GM18951 (cell line): ENCODE results near the gene SIPA1L3.

Experiments used
- POLR2A ChIP-seq: IDR thresholded peaks from 4 replicates; pipeline ENCODE4 v1.6.1; 2011; ENCODE audit warnings: mild to moderate bottlenecking; ENCODE audit not compliant: insufficient read length, insufficient read depth; ENCODE audit errors: extremely low read depth
- in situ Hi-C: fragments of 300-500 bp; cut with MboI; formaldehyde crosslinking; loops from one replicate; pipeline ENCODE4 v1.12.0; 2022; ENCODE audit warnings: low sequenced_read_pairs, mixed read lengths, inconsistent platforms; ENCODE audit not compliant: unreplicated experiment

SIPA1L3 gene

DNA sequence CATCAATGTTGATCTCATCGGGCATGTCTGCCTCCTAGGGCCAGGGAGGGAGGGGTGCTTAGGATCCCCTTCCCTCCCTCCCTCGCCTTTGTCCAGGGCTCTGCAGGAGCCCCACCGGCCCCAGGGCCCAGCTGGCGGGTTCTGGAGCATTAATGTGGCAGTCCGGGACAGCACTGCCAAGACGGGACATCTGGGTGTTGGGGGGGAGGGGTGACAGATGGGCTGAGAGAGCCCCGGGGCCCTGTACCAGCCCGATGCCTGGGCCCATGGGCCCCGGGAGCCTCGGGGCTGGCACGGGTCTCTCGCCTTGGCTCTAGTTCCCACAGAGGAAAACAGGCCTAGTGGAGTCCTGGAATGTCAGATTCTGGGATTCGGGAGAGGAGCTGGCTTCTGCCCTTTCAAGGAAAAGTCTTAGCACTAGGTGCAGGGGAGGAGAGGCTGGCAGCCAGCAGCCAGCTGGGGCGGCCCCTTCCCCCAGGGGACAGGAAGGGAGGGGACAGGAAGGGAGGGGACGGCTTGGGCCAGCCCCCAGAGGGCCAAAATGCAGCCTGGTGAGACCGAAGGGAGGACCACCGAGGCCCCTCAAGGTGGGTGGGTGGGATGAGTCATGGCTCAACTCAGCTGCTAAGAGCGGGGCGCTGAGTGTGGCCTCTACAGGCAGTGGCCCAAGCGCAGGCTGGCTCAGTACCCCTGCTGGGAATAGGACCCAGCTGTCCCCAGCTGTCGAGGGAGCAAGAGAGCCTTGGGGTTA, 346.1 kb downstream of the SIPA1L3 start:
- TF ChIP-seq POLR2A, result no peak
- in situ Hi-C loops, result no loop called here

DNA sequence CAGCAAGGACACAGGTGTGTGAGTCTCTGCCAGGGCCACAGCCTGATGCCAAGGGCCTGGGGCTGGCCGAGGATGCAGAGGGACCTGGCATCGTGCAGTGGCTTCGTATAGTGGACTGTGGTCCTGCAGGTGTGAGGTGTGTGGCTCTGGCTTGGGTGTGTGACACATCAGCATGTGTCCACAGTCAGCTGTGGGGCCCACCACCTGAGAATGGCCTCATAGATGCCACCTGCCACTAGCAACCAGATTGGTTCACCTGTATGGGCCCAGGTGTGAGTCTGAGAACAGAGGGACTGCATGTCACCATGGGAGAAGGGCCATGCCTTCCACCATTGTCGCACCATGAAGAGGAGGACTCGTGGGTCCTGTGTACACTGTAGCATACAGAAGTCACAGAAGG, 346.8 kb downstream of the SIPA1L3 start:
- no peak for TF ChIP-seq POLR2A
- in situ Hi-C loops, result no loop called here

DNA sequence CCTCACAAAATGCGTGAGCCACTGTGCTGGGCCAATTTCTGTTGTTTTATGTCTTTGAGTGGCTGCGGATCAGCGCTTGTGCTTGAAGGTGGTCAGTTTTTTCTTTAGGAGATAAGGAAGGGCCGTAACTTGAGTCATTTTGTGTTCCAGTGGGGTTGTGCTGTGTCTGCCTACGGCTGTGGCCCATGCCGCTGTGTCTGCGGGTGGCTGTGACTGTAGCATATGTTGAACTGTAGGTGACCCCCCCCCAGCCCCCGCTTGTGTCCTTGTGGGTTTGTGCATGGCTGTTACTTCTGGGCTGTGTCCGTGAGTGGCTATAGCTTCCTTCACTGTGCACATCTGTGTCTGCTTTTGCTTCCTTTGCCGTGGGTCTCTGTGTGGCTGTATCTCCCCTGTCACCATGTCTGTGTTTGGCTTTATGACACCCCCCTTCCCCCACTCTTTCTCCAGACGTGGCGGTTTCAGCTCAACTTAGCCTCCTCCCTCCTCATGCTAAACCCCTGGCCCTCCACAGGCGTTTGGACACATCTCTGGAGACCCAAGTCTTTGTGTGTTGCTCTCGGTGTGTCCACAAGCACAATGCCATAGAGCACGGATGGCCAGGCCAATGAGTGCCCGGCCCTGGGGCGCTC, 348.5 kb downstream of the SIPA1L3 start:
- in situ Hi-C loops, result no loop called here
- TF ChIP-seq POLR2A, result no peak
